C4-2B (cell line): ENCODE measurements around the gene SLCO2A1.

ENCODE experiments used
- ZFX ChIP-seq: fragments of 450-650 bp; IDR thresholded peaks from 2 replicates; pipeline ENCODE4 v1.6.1; 2017
- TF ChIP-seq, protein P1 (sequence below): fragments of 450-650 bp; conservative IDR thresholded peaks from 2 replicates; pipeline ENCODE4 v1.5.1; 2017; ENCODE audit warnings: mild to moderate bottlenecking

DNA sequence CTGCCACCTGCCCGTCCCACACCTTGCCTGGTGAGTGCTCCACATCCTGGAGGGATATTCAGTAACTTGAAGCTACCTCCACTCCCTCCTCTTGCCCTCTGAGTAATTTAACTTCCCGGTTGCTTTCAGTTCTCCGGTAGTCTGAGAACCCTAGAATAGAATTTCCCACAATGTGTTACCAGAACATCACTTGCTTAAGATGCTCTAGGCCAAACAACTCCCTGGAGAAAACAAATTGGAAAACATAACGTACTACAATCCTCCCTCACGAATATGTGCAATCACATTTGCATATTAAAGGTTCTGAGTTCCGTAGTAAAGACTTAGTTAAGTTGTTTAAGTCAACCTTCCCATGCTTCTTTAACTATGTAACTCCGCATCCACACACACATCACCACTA, 44.8 kb downstream of the SLCO2A1 start:
- TF ChIP-seq, protein P1, sequence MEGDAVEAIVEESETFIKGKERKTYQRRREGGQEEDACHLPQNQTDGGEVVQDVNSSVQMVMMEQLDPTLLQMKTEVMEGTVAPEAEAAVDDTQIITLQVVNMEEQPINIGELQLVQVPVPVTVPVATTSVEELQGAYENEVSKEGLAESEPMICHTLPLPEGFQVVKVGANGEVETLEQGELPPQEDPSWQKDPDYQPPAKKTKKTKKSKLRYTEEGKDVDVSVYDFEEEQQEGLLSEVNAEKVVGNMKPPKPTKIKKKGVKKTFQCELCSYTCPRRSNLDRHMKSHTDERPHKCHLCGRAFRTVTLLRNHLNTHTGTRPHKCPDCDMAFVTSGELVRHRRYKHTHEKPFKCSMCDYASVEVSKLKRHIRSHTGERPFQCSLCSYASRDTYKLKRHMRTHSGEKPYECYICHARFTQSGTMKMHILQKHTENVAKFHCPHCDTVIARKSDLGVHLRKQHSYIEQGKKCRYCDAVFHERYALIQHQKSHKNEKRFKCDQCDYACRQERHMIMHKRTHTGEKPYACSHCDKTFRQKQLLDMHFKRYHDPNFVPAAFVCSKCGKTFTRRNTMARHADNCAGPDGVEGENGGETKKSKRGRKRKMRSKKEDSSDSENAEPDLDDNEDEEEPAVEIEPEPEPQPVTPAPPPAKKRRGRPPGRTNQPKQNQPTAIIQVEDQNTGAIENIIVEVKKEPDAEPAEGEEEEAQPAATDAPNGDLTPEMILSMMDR, result no peak
- no peak for TF ChIP-seq ZFX
